Epidermal melanocyte (primary cell): Measurements from ENCODE around the gene CYP17A1.
"Not testable (repeated sequence)": the region's sequence is repeated elsewhere in the genome, so short reads cannot be mapped to it uniquely, and the experiment has no call there.

Experiments used
- DNase-seq: peaks from one replicate; pipeline ENCODE4 v3.0.0; 2011; ENCODE audit warnings: low spot score; ENCODE audit not compliant: insufficient read length

CYP17A1 gene

GRCh38 chr10:102837230-102837721 lies at the start of gene CYP17A1:
TSS of gene CYP17A1 (minus strand) at chr10:102837413. CDS start at chr10:102837361, 52 bp downstream.
- DNase-seq = no peak

- DNase-seq = no peak
Observed at GRCh38 chr10:102880256-102880655, 43.0 kb upstream of the CYP17A1 start.

- no peak for DNase-seq
Observed at GRCh38 chr10:102878629-102879028, 41.4 kb upstream of the CYP17A1 start.

- DNase-seq = no peak
Observed at GRCh38 chr10:102876747-102877153, 39.5 kb upstream of the CYP17A1 start.

GRCh38 chr10:102872163-102872562 lies 35.0 kb upstream of the CYP17A1 start:
- no peak for DNase-seq

GRCh38 chr10:102870221-102870620 lies 33.0 kb upstream of the CYP17A1 start:
- DNase-seq = no peak

- DNase-seq = no peak
Observed at GRCh38 chr10:102869258-102870198, 32.3 kb upstream of the CYP17A1 start, which contains the start of gene AS3MT. TSS of gene AS3MT (plus strand) at chr10:102869470. CDS start at chr10:102869593, 123 bp downstream.

- DNase-seq = no peak
Observed at GRCh38 chr10:102868911-102869257, 31.7 kb upstream of the CYP17A1 start.

- no peak for DNase-seq
Observed at GRCh38 chr10:102865620-102866019, 28.4 kb upstream of the CYP17A1 start.

- DNase-seq = no peak
Observed at GRCh38 chr10:102863660-102864059, 26.4 kb upstream of the CYP17A1 start.

- no peak for DNase-seq
Observed at GRCh38 chr10:102859911-102860310, 22.7 kb upstream of the CYP17A1 start.

GRCh38 chr10:102856758-102857424 lies 19.7 kb upstream of the CYP17A1 start:
- DNase-seq = no peak

GRCh38 chr10:102855731-102856436 lies 18.7 kb upstream of the CYP17A1 start:
- DNase-seq = not testable (repeated sequence)

- DNase-seq = not testable (repeated sequence)
Observed at GRCh38 chr10:102853237-102853636, 16.0 kb upstream of the CYP17A1 start.

- no peak for DNase-seq
Observed at GRCh38 chr10:102850025-102850518, 12.9 kb upstream of the CYP17A1 start.

- DNase-seq = no peak
Observed at GRCh38 chr10:102845352-102845902, 8.2 kb upstream of the CYP17A1 start.

- DNase-seq = not testable (repeated sequence)
Observed at GRCh38 chr10:102844190-102844776, 7.1 kb upstream of the CYP17A1 start.

GRCh38 chr10:102843139-102843538 lies 5.9 kb upstream of the CYP17A1 start:
- DNase-seq = not testable (repeated sequence)

- DNase-seq = no peak
Observed at GRCh38 chr10:102841827-102842345, 4.7 kb upstream of the CYP17A1 start.

GRCh38 chr10:102838276-102838927 lies 1.2 kb upstream of the CYP17A1 start:
- not testable (repeated sequence) for DNase-seq
